ENCODE measurements around the gene CAPN15. TPM values are rescaled to one million over a fixed set of nuclear protein-coding genes. Genes with fewer than 3 reads are reported as not detected.

The CAPN15 gene
- total RNA-seq, 1 experiment from 2014 or later, result 76.4 TPM

GRCh38 chr16:576823-577201 lies 49.3 kb downstream of the CAPN15 start:
- Histone ChIP-seq H4K8ac (replicated peaks; ENCODE audit: insufficient read length, low read depth, low read length) (no peak overlapping the region), H4K5ac (ENCODE audit: insufficient read length, low read depth, low read length) (no peak overlapping the region), H2AK5ac (ENCODE audit: insufficient read length, low read length) (no peak overlapping the region), H3K18ac (ENCODE audit: insufficient read length, low read depth, low read length) (no peak overlapping the region), H3K27me3 (ENCODE audit: insufficient read depth, low read length) (no peaks in the 10 kb centered on the region), H3K4me2 (ENCODE audit: insufficient read depth, insufficient read length, low read length) (no peak overlapping the region), H3K79me1 (ENCODE audit: insufficient read depth, low read depth, low read length, poor library complexity, severe bottlenecking) (no peaks in the 10 kb centered on the region), H2BK120ac (ENCODE audit: low read depth, low read length, poor library complexity, severe bottlenecking) (no peak overlapping the region), H3K79me2 (ENCODE audit: insufficient read depth, low read length) (no peaks in the 10 kb centered on the region), H3K9me3 (ENCODE audit: control insufficient read depth, low read depth, low read length) (no peaks in the 10 kb centered on the region), H4K91ac (ENCODE audit: insufficient read length, low read depth, low read length) (no peak overlapping the region), H3T11ph (ENCODE audit: low read length) (no peak overlapping the region), H4K20me1 (ENCODE audit: control insufficient read depth, insufficient read depth, insufficient read length) (no peaks in the 10 kb centered on the region), H3K14ac (ENCODE audit: insufficient read depth, low read length) (no peak overlapping the region), H3K56ac (ENCODE audit: insufficient read length, low read depth, low read length) (no peak overlapping the region), H3K23me2 (ENCODE audit: insufficient read length, low read depth, low read length, poor library complexity, severe bottlenecking) (no peaks in the 10 kb centered on the region), H3K23ac (ENCODE audit: insufficient read length, low read depth, low read length) (no peak overlapping the region), H3K27ac (ENCODE audit: insufficient read length, low read depth, low read length) (no peak overlapping the region), H2BK15ac (ENCODE audit: low read depth, low read length) (no peak overlapping the region), H3K9ac (ENCODE audit: extremely low read depth, insufficient read length, low read length) (no peak overlapping the region), H2BK20ac (ENCODE audit: low read depth, low read length, poor library complexity, severe bottlenecking) (no peak overlapping the region), H2AFZ (ENCODE audit: low read length) (no peak overlapping the region), H3K4ac (ENCODE audit: low read depth, low read length) (no peak overlapping the region), H2BK12ac (ENCODE audit: insufficient read length, low read depth, low read length) (no peak overlapping the region), H3K4me1 (ENCODE audit: insufficient read depth, low read length) (no peaks in the 10 kb centered on the region), H2BK5ac (ENCODE audit: insufficient read length, low read length) (no peak overlapping the region)
- H3K4me3 Mint-ChIP-seq, result no peak overlapping the region
- H3K27ac Mint-ChIP-seq, result peak overlapping the region in 2 of 3 experiments; percentile 81 to 90; a peak in 4 of 7 replicates
- H3K9me3 Mint-ChIP-seq, result no peaks in the 10 kb centered on the region
- no CpG with 5 or more reads among the region's 8 CpGs for WGBS (ENCODE audit: extremely low coverage, insufficient read length, low lambda C conversion rate)
- peak; percentile 50 for TF ChIP-seq CTCF (conservative IDR thresholded peaks at IDR 0.05)
- H3K4me1 Mint-ChIP-seq, result peaks cover 3 to 8% of the 10 kb centered on the region in 2 experiments
- peaks cover 2% of the 10 kb centered on the region; the same call in 1 of the 2 replicates for H3K27me3 Mint-ChIP-seq (ENCODE audit: low read depth)
- peaks cover 0 to 4% (median 2%) of the 10 kb centered on the region in 3 experiments; a peak in 2 of 7 replicates for H3K36me3 Mint-ChIP-seq (ENCODE audit: insufficient read depth in 1 of 3, low read depth in 3 of 3)
- peak; percentile 73 for DNase-seq

All from H9 (cell line).